ENCODE data around the gene COG2.

DNA sequence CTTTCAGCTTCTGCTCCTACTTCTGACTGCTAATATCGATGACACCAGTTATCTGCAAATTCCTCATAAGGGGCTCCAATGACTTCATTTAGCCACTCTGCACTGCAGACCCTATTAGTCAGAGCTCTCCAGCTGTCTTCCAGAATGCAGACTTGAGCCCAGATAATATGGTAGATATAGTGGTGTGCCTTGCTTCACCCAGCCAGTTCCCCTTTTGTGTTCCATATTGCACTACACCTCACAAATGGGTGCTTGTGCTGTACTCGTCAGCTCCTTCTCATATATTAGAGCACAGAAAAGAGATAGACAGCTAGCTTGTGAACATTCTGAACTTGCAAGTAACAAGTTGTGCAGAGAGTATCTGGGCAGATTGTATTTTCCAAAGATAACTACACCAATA is 23.7 kb upstream of the COG2 start:
- TF ChIP-seq, protein P1, sequence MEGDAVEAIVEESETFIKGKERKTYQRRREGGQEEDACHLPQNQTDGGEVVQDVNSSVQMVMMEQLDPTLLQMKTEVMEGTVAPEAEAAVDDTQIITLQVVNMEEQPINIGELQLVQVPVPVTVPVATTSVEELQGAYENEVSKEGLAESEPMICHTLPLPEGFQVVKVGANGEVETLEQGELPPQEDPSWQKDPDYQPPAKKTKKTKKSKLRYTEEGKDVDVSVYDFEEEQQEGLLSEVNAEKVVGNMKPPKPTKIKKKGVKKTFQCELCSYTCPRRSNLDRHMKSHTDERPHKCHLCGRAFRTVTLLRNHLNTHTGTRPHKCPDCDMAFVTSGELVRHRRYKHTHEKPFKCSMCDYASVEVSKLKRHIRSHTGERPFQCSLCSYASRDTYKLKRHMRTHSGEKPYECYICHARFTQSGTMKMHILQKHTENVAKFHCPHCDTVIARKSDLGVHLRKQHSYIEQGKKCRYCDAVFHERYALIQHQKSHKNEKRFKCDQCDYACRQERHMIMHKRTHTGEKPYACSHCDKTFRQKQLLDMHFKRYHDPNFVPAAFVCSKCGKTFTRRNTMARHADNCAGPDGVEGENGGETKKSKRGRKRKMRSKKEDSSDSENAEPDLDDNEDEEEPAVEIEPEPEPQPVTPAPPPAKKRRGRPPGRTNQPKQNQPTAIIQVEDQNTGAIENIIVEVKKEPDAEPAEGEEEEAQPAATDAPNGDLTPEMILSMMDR (conservative IDR thresholded peaks at IDR 0.05), result no peak
- TF ChIP-seq ZFX (IDR thresholded peaks at IDR 0.05), result no peak

All from C4-2B (cell line).